Measurements from ENCODE around the gene SEL1L2.

The SEL1L2 gene

DNA sequence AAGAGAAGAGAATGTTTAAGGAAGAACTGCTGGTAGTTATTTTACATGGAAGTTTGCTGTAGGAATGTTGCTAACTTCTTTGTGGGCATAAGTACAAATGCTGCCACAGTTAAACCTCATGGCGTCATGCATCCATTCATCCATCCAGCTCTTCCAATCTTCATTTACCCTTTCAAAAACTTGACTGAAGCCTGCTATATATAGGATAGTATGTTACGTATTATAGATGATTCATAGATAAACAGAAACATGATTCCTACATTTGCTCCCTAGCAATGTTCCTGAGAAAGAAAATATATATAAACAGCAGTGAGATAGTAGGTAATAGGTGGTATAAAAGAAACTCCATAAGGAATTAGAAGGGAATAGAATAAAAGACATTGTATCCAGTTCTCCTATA is 111.8 kb downstream of the SEL1L2 start:
- DNase-seq (ENCODE audit: insufficient read length) (no peak), FAIRE-seq (no peak)
- TF ChIP-seq POLR2A (IDR thresholded peaks at IDR 0.05; ENCODE audit: low read depth, low read length): no peak
- no peak for TF ChIP-seq POLR2AphosphoS5 (IDR thresholded peaks at IDR 0.05; ENCODE audit: low read depth, low read length)
- TF ChIP-seq TAF1 (IDR thresholded peaks at IDR 0.05; ENCODE audit: borderline replicate concordance, low read depth, low read length): no peak

DNA sequence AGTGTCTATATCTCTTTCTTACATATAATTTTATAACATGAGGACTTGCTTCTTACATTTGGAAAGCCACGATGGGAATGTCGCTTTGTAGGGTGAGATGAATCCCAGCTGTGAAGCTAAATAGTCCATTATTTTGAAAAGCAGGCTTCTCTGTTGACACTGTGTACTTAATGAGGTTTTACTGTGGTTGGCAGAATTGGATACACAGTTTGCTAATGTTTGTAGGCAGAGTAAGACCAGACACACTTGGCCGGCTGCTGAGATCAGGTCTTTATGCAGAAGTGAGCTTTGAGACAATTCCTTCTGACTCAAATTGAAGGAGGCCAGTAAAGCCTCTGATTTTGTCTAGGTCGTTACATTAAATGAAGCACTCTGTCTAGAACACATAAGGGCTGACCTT is 112.6 kb downstream of the SEL1L2 start:
- no peak for TF ChIP-seq POLR2AphosphoS5 (IDR thresholded peaks at IDR 0.05; ENCODE audit: low read depth, low read length)
- TF ChIP-seq POLR2A (IDR thresholded peaks at IDR 0.05; ENCODE audit: low read depth, low read length): no peak
- no peak for TF ChIP-seq TAF1 (IDR thresholded peaks at IDR 0.05; ENCODE audit: borderline replicate concordance, low read depth, low read length)
- no peak for FAIRE-seq
- no peak for DNase-seq (ENCODE audit: insufficient read length)

DNA sequence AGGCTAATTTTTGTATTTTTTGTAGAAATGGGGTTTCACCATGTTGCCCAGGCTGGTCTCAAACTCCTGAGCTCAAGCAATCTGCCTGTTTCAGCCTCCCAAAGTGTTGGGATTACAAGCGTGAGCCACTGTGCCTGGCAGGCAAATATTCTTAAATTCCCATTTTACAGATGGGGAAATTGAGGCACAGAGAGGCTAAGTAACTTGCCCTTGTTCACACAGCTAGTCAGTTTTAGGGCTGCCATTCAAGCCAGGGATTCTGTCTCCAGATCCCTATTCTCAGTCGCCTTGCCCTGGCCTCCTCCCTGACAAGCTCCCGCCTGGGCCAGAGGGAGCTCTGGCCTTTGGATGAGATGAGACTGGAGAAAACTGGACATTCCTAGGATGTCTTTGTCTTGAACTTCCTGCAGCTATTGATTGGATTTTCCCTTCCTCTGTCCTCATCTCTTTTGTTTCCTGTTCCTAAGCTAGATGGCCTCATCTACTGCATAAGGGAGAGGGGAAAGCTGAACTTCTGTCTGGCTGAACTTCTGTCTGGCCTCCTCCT is 115.1 kb downstream of the SEL1L2 start:
- TF ChIP-seq TAF1 (IDR thresholded peaks at IDR 0.05; ENCODE audit: borderline replicate concordance, low read depth, low read length) (no peak), POLR2AphosphoS5 (IDR thresholded peaks at IDR 0.05; ENCODE audit: low read depth, low read length) (no peak), POLR2A (IDR thresholded peaks at IDR 0.05; ENCODE audit: low read depth, low read length) (no peak)
- FAIRE-seq (no peak), DNase-seq (ENCODE audit: insufficient read length) (no peak)

DNA sequence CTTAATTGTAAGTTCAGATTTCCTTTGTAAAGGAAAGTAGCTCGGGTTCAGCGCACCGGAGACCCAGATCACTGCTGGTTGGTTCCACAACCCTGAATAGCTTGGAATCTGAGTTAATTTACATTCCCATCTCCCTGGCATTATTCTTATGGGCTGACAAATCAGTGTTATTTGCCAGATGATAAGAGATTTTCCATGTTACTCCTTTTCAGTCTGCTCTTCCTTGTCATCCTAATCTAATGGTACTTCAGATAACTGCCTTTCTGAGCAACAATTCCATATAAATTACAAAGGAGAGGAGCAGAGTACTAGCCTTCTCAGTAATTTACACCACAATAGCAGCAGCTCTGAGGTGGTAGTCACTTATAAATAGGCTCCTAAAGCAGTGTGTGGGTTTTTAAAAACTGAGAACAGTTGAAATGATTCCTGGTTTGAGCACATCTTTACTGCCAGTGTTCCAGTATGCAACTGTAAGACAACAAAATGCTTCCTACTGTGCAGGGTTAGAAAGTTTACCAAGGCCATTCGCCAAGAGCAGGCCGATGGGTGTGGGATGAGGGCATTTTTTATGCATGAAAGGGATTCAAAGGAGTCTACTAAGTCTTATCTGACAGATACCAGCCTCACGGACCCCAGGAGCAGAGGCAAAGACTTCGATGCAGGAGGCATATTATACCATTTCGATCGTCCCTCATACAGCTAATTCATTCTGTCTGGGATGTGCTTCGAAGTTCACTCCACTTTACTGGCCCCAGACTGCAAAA is 115.8 kb downstream of the SEL1L2 start:
- TF ChIP-seq POLR2A (IDR thresholded peaks at IDR 0.05; ENCODE audit: low read depth, low read length) (no peak), TAF1 (IDR thresholded peaks at IDR 0.05; ENCODE audit: borderline replicate concordance, low read depth, low read length) (no peak), POLR2AphosphoS5 (IDR thresholded peaks at IDR 0.05; ENCODE audit: low read depth, low read length) (no peak)
- DNase-seq (ENCODE audit: insufficient read length) (no peak), FAIRE-seq (no peak)

DNA sequence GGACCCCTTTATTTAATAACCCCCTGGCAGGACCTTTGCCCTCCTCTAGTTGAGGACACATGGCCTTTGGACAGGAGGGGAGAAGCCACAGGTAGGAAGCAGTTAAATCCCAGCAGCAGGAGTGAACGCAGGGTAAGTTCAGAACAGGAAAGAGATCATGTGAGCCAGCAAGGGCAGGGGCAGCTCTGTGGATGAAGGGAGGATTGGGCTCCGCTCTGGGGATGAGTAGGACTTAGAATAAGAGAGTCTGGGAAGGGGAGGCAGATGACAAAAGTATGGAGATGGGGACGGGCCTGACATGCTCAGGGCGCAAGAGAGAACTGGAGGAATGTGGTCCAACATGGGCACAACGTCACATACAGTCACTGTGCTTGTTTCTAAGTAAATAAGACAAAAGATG is 116.6 kb downstream of the SEL1L2 start:
- FAIRE-seq: no peak
- DNase-seq (ENCODE audit: insufficient read length): no peak
- no peak for TF ChIP-seq POLR2A (IDR thresholded peaks at IDR 0.05; ENCODE audit: low read depth, low read length)
- TF ChIP-seq TAF1 (IDR thresholded peaks at IDR 0.05; ENCODE audit: borderline replicate concordance, low read depth, low read length): no peak
- TF ChIP-seq POLR2AphosphoS5 (IDR thresholded peaks at IDR 0.05; ENCODE audit: low read depth, low read length): no peak

DNA sequence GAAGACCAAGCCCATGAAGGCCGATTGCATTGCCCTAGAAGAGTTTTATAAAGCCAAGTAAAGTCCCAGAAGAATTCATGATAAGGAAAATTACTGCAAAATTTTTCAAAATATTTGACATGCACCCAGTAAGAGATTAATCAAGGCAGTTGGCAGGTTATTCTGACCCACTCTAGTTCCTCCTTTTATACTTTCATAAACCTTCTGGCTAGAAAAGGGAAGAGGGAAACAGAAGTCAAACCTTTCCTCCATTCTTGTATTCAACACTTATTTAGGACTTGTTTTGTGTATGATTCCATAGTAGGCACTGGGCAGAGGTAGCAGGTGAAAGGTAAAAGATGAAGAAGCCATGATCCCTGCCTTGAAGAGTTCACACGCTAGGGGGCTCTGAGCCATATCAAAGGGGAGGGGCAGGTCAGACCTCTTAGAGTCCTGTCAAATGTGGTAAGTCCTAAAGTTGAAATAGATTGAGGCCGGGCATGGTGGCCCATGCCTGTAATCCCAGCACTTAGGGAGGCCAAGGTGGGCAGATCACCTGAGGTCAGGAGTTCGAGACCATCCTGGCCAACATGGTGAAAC is 120.2 kb downstream of the SEL1L2 start:
- FAIRE-seq (no peak), DNase-seq (ENCODE audit: insufficient read length) (no peak)
- TF ChIP-seq POLR2AphosphoS5 (IDR thresholded peaks at IDR 0.05; ENCODE audit: low read depth, low read length): no peak
- no peak for TF ChIP-seq TAF1 (IDR thresholded peaks at IDR 0.05; ENCODE audit: borderline replicate concordance, low read depth, low read length)
- no peak for TF ChIP-seq POLR2A (IDR thresholded peaks at IDR 0.05; ENCODE audit: low read depth, low read length)

DNA sequence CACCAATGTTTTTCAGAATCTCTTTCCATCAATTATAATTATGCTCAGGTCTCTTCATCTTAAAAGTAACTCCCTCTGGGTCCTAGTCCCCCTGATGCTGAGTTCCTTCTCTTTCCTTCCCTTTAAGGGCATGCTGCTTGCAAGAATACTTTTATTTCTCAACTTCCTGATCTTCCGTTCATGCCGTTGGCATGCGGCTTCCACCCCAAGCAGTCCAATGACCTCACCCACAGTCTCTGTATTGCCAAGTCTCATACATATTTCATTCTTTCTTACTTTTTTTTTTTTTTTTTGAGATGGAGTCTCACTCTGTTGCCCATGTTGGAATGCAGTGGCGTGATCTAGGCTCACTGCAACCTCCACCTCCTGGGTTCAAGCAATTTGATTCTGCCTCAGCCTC is 122.1 kb downstream of the SEL1L2 start:
- TF ChIP-seq POLR2AphosphoS5 (IDR thresholded peaks at IDR 0.05; ENCODE audit: low read depth, low read length) (no peak), POLR2A (IDR thresholded peaks at IDR 0.05; ENCODE audit: low read depth, low read length) (no peak), TAF1 (IDR thresholded peaks at IDR 0.05; ENCODE audit: borderline replicate concordance, low read depth, low read length) (no peak)
- DNase-seq (ENCODE audit: insufficient read length) (no peak), FAIRE-seq (no peak)

DNA sequence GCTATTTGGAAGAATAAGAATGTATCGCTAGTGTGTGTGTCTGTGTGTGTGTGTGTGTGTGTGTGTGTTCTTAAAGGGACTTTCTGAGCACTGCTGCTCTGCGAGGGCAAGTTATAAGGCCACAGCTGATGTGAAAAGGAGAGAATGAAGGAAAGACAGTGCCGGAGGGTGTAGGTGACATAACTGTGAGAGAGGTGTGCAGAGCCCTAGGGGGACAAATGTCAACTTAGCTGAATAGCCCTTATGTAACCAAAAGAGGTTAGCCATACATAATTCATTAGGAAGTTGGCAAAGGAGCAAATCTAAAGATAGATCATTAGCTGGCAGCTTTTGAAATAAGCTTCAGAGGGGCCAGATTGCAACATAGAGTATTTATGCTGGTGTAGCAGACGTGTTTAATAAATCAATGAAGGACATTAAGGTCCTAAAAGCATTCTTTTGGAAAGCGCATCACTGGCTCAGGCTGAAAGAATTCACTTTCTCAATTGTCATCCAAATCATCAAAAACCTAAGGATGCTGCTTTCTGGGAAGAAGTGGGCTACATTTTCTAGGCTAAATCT is 124.5 kb downstream of the SEL1L2 start:
- DNase-seq (ENCODE audit: insufficient read length): no peak
- TF ChIP-seq POLR2A (IDR thresholded peaks at IDR 0.05; ENCODE audit: low read depth, low read length) (no peak), POLR2AphosphoS5 (IDR thresholded peaks at IDR 0.05; ENCODE audit: low read depth, low read length) (no peak), TAF1 (IDR thresholded peaks at IDR 0.05; ENCODE audit: borderline replicate concordance, low read depth, low read length) (no peak)
- FAIRE-seq: no peak

DNA sequence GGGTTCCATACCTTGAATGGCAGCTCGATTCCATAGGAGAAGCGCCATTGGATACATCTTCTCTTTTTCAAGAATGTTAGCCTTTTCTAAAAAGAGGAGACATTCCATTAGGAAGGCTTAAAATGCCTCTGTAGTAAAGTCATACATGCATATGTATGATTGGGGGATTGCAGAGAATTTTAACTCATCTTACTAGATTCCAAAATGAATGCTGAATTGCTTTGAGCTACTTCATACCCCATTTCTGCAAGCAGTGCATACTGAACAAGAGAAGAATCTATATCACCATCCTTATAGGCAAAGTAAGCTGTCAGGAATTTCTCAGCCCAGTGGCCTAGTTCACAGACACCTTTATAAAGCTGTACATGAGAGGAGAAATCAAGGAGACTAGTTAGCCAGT is 125.3 kb downstream of the SEL1L2 start:
- TF ChIP-seq POLR2AphosphoS5 (IDR thresholded peaks at IDR 0.05; ENCODE audit: low read depth, low read length) (no peak), TAF1 (IDR thresholded peaks at IDR 0.05; ENCODE audit: borderline replicate concordance, low read depth, low read length) (no peak), POLR2A (IDR thresholded peaks at IDR 0.05; ENCODE audit: low read depth, low read length) (no peak)
- DNase-seq (ENCODE audit: insufficient read length) (no peak), FAIRE-seq (no peak)

DNA sequence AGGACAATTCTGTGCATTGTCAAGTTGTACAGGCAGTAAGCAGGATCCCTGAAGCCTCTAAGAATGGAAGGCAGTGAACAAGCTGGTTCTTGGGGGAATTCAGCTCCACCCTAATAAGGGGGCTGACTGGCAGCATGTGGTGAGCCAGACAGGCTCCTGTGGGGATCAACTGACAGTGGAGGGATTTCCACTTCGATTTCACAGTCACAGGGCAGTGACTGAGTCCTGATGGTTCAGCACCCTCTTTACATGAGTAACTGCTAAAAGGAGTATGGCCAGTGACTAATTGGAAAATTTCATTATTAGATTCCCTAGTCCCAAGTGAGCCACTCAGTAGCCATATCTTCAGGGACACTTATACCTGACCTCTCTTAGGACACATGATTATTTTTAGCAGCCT is 127.2 kb downstream of the SEL1L2 start:
- no peak for TF ChIP-seq TAF1 (IDR thresholded peaks at IDR 0.05; ENCODE audit: borderline replicate concordance, low read depth, low read length)
- no peak for TF ChIP-seq POLR2A (IDR thresholded peaks at IDR 0.05; ENCODE audit: low read depth, low read length)
- DNase-seq (ENCODE audit: insufficient read length) (no peak), FAIRE-seq (no peak)

DNA sequence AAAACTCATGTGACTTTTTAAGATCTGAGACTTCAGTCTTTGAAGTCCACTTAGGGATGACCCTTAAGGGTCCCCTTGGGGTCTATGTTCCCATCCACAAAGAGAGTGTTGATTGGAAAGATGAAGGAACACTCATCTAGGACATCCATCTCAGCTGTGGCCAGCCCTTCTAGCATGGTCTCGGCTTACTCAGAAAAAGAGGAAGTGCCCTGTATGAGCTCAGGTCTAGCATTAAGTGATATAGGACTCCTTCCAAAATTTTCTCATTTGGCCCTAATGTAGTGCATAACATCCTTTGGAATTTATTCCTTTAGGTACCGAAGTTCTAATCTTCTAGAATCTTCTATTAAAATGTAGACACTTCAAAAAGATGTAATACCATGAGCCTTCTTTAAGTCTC is 128.2 kb downstream of the SEL1L2 start:
- no peak for TF ChIP-seq POLR2A (IDR thresholded peaks at IDR 0.05; ENCODE audit: low read depth, low read length)
- no peak for TF ChIP-seq POLR2AphosphoS5 (IDR thresholded peaks at IDR 0.05; ENCODE audit: low read depth, low read length)
- TF ChIP-seq TAF1 (IDR thresholded peaks at IDR 0.05; ENCODE audit: borderline replicate concordance, low read depth, low read length): no peak
- FAIRE-seq (no peak), DNase-seq (ENCODE audit: insufficient read length) (no peak)

DNA sequence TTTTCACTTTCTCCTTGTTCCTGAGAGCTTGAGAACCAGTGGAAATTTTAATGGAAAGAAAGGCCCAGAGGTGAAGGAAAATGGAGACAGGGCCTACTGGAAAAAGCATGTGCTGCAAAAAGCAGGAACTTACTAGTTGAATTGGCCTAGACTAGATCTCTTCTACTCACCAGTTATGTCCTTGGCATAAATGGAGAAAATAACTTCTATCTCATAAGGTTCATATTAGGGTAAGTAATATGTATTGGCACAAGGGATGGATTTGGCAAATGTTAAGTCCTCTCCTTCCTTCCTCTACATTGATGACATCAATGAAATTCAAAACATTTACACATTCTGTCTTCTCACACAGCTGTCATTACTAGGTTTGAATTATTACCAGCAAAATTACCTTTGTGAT is 131.5 kb downstream of the SEL1L2 start:
- DNase-seq (ENCODE audit: insufficient read length): no peak
- TF ChIP-seq POLR2A (IDR thresholded peaks at IDR 0.05; ENCODE audit: low read depth, low read length): no peak
- TF ChIP-seq POLR2AphosphoS5 (IDR thresholded peaks at IDR 0.05; ENCODE audit: low read depth, low read length): no peak
- no peak for TF ChIP-seq TAF1 (IDR thresholded peaks at IDR 0.05; ENCODE audit: borderline replicate concordance, low read depth, low read length)
- FAIRE-seq: no peak
